Measurements from ENCODE around the gene NME7.
"Not testable (repeated sequence)": the region's sequence is repeated elsewhere in the genome, so short reads cannot be mapped to it uniquely, and the experiment has no call there.

The NME7 gene

DNA sequence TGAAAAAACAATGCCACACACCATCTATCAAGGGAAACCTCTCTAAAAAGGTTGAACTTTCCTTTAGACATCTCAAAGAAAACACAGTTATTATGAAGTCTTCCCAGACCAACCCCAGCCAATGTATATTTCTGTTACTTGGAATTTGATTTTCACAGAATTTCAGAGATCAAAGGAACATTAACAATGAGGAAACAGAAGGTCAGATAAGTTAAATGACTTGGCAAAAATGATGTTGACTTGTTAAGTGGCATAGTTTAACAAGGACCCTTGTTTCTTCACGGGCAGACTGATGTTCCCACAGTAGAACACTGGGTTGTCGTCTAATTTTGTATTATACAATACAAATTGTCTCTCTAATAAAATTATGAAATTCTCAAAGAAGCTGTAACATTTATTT lies 29.0 kb downstream of the NME7 start:
- Histone ChIP-seq H3K27me3 (replicated peaks) (no peaks in the 10 kb centered on the region), H3K4me3 (ENCODE audit: low read depth, low read length) (no peak overlapping the region), H3K27ac (no peak overlapping the region), H3K36me3 (replicated peaks) (no peaks in the 10 kb centered on the region)
- TF ChIP-seq, protein P1, sequence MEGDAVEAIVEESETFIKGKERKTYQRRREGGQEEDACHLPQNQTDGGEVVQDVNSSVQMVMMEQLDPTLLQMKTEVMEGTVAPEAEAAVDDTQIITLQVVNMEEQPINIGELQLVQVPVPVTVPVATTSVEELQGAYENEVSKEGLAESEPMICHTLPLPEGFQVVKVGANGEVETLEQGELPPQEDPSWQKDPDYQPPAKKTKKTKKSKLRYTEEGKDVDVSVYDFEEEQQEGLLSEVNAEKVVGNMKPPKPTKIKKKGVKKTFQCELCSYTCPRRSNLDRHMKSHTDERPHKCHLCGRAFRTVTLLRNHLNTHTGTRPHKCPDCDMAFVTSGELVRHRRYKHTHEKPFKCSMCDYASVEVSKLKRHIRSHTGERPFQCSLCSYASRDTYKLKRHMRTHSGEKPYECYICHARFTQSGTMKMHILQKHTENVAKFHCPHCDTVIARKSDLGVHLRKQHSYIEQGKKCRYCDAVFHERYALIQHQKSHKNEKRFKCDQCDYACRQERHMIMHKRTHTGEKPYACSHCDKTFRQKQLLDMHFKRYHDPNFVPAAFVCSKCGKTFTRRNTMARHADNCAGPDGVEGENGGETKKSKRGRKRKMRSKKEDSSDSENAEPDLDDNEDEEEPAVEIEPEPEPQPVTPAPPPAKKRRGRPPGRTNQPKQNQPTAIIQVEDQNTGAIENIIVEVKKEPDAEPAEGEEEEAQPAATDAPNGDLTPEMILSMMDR (IDR thresholded peaks at IDR 0.05; ENCODE audit: low read depth, low read length, missing control alignments) = no peak
- in situ Hi-C loops (cut with HindIII; ENCODE audit: low pct_ligation_motif_present, low sequenced_read_pairs) = loop anchor here (25.0 kb wide), 1 partner anchor 726 kb away; no protein-coding TSS in a partner anchor
- no peak for DNase-seq

DNA sequence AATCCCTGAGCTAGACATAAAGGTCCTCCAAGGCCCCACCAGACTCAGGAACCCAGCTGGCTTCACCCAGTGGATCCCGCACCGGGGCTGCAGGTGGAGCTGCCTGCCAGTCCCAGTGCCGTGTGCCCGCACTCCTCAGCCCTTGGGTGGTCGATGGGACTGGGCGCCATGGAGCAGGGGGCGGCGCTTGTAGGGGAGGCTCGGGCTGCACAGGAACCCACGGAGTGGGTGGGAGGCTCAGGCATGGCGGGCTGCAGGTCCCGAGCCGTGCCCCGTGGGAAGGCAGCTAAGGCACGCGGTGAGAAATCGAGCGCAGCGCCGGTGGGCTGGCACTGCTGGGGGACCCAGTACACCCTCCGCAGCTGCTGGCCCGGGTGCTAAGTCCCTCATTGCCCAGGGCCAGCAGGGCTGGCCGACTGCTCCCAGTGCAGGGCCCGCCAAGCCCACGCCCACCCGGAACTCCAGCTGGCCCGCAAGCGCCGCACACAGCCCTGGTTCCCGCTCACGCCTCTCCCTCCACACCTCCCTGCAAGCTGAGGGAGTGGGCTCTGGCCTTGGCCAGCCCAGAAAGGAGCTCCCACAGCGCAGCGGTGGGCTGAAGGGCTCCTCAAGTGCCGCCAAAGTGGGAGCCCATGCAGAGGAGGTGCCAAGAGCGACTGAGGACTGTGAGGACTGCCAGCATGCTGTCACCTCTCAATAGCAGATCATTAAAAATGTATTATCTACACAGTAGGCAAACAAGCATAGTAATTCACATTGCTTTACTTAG lies 30.5 kb downstream of the NME7 start:
- not testable (repeated sequence) for H3K36me3 ChIP-seq (replicated peaks); H3K27me3 ChIP-seq (replicated peaks); DNase-seq; H3K27ac ChIP-seq; H3K4me3 ChIP-seq (ENCODE audit: low read depth, low read length)
- in situ Hi-C loops (cut with HindIII; ENCODE audit: low pct_ligation_motif_present, low sequenced_read_pairs) = loop anchor here (25.0 kb wide), 1 partner anchor 725 kb away; no protein-coding TSS in a partner anchor

GRCh38 chr1:169334727-169335126 lies 32.9 kb downstream of the NME7 start:
- not testable (repeated sequence) for H3K27me3 ChIP-seq (replicated peaks); DNase-seq; H3K27ac ChIP-seq; H3K36me3 ChIP-seq (replicated peaks); H3K4me3 ChIP-seq (ENCODE audit: low read depth, low read length)
- in situ Hi-C loops (cut with HindIII; ENCODE audit: low pct_ligation_motif_present, low sequenced_read_pairs) = loop anchor here (25.0 kb wide), 1 partner anchor 722 kb away; no protein-coding TSS in a partner anchor

- no peak for DNase-seq
- TF ChIP-seq, protein P1 (IDR thresholded peaks at IDR 0.05; ENCODE audit: low read depth, low read length, missing control alignments) = no peak
- no peak overlapping the region for H3K4me3 ChIP-seq (ENCODE audit: low read depth, low read length)
- in situ Hi-C loops (cut with HindIII; ENCODE audit: low pct_ligation_motif_present, low sequenced_read_pairs) = loop anchor here (25.0 kb wide), 1 partner anchor 719 kb away; no protein-coding TSS in a partner anchor
- no peaks in the 10 kb centered on the region for H3K27me3 ChIP-seq (replicated peaks)
- no peaks in the 10 kb centered on the region for H3K36me3 ChIP-seq (replicated peaks)
- H3K27ac ChIP-seq = no peak overlapping the region
Measured at GRCh38 chr1:169330927-169331326, 36.7 kb downstream of the NME7 start.

- in situ Hi-C loops (cut with HindIII; ENCODE audit: low pct_ligation_motif_present, low sequenced_read_pairs) = loop anchor here (25.0 kb wide), 1 partner anchor 717 kb away; no protein-coding TSS in a partner anchor
- TF ChIP-seq, protein P1 (IDR thresholded peaks at IDR 0.05; ENCODE audit: low read depth, low read length, missing control alignments) = no peak
Measured at GRCh38 chr1:169329383-169329782, 38.2 kb downstream of the NME7 start.

GRCh38 chr1:169327875-169328274 lies 39.7 kb downstream of the NME7 start:
- in situ Hi-C loops (cut with HindIII; ENCODE audit: low pct_ligation_motif_present, low sequenced_read_pairs) = loop anchor here (25.0 kb wide), 1 partner anchor 716 kb away; no protein-coding TSS in a partner anchor
- Histone ChIP-seq H3K27me3 (replicated peaks) (no peaks in the 10 kb centered on the region), H3K27ac (no peak overlapping the region), H3K4me3 (ENCODE audit: low read depth, low read length) (no peak overlapping the region), H3K36me3 (replicated peaks) (no peaks in the 10 kb centered on the region)
- no peak for DNase-seq
- TF ChIP-seq, protein P1 (IDR thresholded peaks at IDR 0.05; ENCODE audit: low read depth, low read length, missing control alignments) = no peak

More at GRCh38 chr1:169329383-169329782, 38.2 kb downstream of the NME7 start:
- no peak overlapping the region for H3K27ac ChIP-seq
- no peaks in the 10 kb centered on the region for H3K27me3 ChIP-seq (replicated peaks)
- H3K36me3 ChIP-seq (replicated peaks) = no peaks in the 10 kb centered on the region
- no peak overlapping the region for H3K4me3 ChIP-seq (ENCODE audit: low read depth, low read length)
- no peak for DNase-seq

All from brain microvascular endothelial cell (primary cell).